Activated CD4-positive, alpha-beta T cell treated with anti-CD3 and anti-CD28 coated beads, Interleukin-2, amount 50 U/mL, for 16 hours (primary cell): ENCODE results near the gene GLB1L2.
A peak's percentile ranks its signal among the peaks of the same experiment; 100 is the strongest.

ENCODE experiments used
- DNase-seq: peaks from one replicate; pipeline ENCODE4 v3.0.0-alpha.2; 2020

Gene GLB1L2

GRCh38 chr11:134349802-134350355, 18.1 kb downstream of the GLB1L2 start:
- DNase-seq, result no peak

GRCh38 chr11:134350381-134350780, 18.6 kb downstream of the GLB1L2 start:
- no peak for DNase-seq

GRCh38 chr11:134352111-134352510, 20.3 kb downstream of the GLB1L2 start:
- DNase-seq, result no peak

GRCh38 chr11:134355136-134355535, 23.3 kb downstream of the GLB1L2 start:
- DNase-seq, result no peak

- DNase-seq, result no peak
Observed at GRCh38 chr11:134355656-134356055, 23.9 kb downstream of the GLB1L2 start.

- DNase-seq, result no peak
Observed at GRCh38 chr11:134356656-134357544, 25.1 kb downstream of the GLB1L2 start.

- DNase-seq, result no peak
Observed at GRCh38 chr11:134357545-134357839, 25.7 kb downstream of the GLB1L2 start.

- DNase-seq, result no peak
Observed at GRCh38 chr11:134358165-134358855, 26.5 kb downstream of the GLB1L2 start.

- DNase-seq, result no peak
Observed at GRCh38 chr11:134358856-134359490, 27.2 kb downstream of the GLB1L2 start.

- no peak for DNase-seq
Observed at GRCh38 chr11:134359646-134360045, 27.9 kb downstream of the GLB1L2 start.

GRCh38 chr11:134360050-134360835, 28.5 kb downstream of the GLB1L2 start:
- DNase-seq, result peak; percentile 82

- DNase-seq, result no peak
Observed at GRCh38 chr11:134361661-134362060, 29.9 kb downstream of the GLB1L2 start.

- no peak for DNase-seq
Observed at GRCh38 chr11:134362192-134362901, 30.6 kb downstream of the GLB1L2 start.

GRCh38 chr11:134363161-134363560, 31.4 kb downstream of the GLB1L2 start:
- DNase-seq, result no peak

GRCh38 chr11:134363592-134363991, 31.8 kb downstream of the GLB1L2 start:
- no peak for DNase-seq

GRCh38 chr11:134364261-134364660, 32.5 kb downstream of the GLB1L2 start:
- no peak for DNase-seq

GRCh38 chr11:134365011-134365925, 33.5 kb downstream of the GLB1L2 start:
- DNase-seq, result no peak

- no peak for DNase-seq
Observed at GRCh38 chr11:134366254-134366653, 34.5 kb downstream of the GLB1L2 start.

- no peak for DNase-seq
Observed at GRCh38 chr11:134367781-134368180, 36.0 kb downstream of the GLB1L2 start.

GRCh38 chr11:134369656-134370525, 38.1 kb downstream of the GLB1L2 start:
- no peak for DNase-seq
